ENCODE data around the gene TTLL7.

GRCh38 chr1:84021822-84022221 is 22.9 kb upstream of the TTLL7 start:
- no peak for TF ChIP-seq CTCF (IDR thresholded peaks at IDR 0.05)
- TF ChIP-seq POLR2A (IDR thresholded peaks at IDR 0.05) = no peak
